HG02852 (cell line): ENCODE results near the gene KLF1.
"Not testable (repeated sequence)": the region's sequence is repeated elsewhere in the genome, so short reads cannot be mapped to it uniquely, and the experiment has no call there.

ENCODE experiments used
- ATAC-seq: cut with Tn5 transposase; IDR thresholded peaks from one replicate; pipeline ENCODE4 v1.9.1; 2021; ENCODE audit warnings: mild to moderate bottlenecking, moderate library complexity; ENCODE audit not compliant: unreplicated experiment

Gene KLF1

DNA sequence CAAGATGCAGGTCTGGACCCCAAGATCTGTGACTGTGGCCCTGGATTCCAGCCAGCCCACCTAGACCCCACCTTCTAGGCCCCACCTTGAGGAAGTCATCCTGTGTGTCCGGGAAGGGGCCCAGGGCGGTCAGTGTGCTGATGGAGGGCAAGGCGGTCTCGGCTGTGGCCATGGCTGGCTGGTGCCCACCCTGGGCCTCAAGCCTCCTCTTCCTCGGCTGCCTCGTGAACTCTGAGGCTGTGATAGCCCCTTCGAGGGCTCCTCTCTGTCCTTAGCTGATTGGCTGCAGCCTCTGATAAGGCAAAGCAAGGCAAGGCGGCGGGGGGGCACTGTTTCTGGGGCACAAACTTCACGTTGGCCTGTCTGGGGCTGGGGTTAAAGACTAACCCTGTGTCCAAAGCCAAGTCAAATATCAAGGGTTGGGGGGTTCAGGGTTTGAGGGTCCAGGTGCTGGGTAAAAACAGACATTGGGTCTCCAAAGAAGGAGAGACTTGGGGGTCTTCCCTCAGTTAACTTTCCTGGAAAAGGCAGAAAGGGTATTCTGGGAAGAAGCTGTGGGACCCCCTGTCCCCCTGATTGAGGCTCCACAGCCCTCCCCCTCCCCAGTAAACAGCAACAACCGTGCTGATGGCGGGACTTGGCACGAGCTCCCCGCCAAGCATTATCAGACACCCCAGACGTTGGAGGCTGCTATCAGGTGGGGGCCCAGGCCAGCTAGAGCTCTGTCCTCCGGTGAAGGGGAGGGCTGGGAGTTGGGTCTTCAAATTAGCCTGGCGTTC lies at the start of gene KLF1:
Gene KLF1, minus strand, starts transcription at position 233 of the 779 bp plus-strand sequence. Its CDS starts 61 bp downstream, at position 172.
- ATAC-seq, result no peak

DNA sequence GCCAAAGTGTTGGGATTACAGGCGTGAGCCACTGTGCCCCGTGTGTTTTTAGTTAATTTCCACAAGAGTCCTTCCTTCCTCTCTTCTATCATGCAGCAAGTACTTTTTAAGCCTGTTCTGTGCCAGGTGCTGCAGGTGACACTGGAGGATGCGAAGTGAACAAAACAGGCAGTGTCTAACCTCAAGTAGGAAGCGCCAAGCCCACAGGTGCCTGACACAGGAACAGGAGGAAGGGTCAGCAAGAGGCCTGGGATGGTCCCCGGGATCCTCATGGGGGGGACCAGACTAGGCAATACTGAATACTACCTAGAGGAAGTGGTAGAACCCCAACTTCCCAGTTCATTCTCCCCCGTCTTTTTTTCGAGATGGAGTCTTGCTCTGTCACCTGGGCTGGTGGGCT lies 49.6 kb upstream of the KLF1 start:
- no peak for ATAC-seq

DNA sequence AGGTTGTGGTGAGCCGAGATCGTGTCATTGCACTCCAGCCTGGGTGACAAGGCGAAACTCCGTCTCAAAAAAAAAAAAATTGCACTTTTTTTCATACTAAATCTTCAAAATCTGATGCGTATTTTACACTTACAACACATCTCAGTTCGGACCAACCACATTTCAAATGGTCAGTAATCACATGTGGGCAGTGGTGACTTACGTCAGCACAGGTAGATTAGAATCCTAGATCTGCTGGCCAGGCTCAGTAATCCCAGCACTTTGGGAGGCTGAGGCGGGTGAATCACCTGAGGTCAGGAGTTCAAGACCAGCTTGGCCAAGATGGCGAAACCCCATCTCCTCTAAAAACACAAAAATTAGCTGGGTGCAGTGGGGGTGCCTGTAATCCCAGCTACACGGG lies 48.1 kb upstream of the KLF1 start:
- no peak for ATAC-seq

DNA sequence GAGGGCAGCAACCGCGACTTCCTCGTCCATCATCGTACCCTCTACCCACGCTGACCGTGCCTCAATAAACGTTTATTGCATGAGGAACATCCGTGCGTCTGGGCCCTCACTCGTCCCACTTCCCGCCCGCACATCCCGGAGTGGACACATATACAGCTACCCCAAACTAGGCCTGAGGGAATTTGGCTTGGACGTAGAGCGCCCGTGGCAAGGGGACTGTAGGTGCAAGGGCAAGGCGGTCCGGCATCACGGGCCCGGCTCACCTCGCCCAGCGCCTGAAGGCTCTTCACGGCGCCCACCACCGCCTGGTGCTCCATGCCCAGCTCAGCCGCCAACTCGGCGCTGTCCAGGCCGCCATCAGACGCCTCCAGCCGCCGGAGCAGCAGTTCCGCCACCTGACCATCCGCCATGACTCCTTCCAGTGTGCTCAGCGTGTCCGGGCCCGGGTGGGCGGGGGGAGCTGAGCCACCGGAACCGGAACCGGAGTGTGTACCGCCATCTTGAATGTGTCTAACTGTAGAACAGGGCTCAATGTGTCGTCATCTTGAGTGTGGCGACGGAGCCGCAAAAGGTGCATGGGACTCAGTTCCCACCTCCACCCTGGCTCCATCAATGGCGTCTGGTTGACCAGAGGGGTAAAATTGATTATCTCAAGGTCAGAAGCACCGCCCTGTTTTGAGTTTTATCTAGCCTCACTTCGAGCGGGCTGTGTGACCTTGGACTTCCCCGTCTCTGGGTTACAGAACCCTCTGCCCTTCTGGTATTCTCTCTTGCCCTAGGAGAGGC lies 46.5 kb upstream of the KLF1 start, which contains the start of gene FARSA:
Gene FARSA, minus strand, starts transcription at position 425 of the 786 bp plus-strand sequence. Its CDS starts 15 bp downstream, at position 410.
- peak; percentile 45 for ATAC-seq

DNA sequence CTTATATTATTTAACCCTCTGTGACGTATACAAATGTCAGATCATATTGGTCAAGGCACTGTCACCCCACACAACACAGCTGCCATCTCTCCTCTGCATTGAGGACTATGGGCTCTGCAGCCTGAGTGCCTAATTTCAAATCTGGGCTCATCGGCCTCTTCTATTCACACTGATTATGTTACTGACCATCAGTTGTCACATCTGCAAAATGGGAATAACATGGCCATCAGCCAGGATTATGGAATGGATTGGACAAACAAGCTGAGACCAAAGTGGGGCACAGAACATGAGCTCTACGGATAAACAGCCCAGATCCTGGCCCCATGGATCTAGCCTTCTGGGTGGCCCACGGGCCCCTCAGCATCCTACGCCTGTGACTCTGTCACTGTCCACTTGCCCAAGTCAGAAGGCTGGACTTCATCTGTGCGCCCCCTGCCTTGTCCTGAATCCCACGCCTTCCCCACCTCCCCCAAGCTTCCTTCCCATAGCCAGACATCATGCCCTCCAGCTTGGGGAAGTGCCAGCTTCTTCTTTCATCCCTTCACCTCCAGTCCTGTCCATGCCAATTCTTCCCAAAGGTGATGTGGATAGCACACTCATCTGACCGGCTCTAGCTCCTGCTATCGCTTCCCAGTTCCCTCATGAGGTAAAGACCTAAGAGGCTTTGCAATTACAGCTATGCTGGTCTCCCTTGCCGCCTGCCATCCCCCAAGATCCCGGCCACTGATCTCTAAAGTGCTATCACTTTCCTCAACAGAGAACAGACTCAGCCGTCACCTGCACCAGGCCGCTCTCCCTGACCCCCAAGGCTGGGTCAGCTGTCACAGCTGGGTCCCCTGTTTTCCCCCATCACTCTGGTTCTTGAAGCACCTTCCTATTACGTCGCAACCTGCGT lies 45.6 kb upstream of the KLF1 start:
- ATAC-seq, result peak; percentile 19

DNA sequence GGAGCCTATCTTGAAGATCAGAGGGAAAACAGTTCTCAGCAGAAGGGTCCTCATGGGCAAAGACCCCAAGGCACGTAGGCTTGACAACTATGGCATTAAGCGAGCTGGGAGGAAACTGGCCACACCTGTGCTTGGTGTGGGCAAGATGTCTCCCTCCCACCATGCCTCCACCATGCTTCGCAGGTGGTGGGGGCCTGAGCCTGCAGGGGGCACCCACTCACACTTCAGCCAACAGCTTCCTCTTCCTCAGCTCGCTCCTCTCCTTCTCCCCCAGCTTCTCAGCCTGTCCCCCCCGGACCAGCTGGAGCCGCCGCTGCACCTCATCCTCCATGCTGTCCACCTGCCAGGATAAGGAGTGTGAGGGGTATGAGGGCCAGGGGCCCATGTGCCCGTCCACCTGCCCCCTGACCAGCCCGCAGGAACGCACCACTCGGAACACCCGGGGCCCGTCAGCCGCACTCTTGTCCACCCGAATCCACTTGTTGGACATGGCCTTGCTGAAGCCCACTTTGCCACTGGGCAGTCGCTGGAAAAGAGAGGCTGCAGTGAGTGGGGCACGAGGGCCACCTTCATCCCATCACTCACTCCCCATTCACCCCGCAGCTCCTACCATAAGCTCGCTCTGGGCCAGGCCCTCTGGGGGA lies 43.1 kb upstream of the KLF1 start:
- no peak for ATAC-seq

DNA sequence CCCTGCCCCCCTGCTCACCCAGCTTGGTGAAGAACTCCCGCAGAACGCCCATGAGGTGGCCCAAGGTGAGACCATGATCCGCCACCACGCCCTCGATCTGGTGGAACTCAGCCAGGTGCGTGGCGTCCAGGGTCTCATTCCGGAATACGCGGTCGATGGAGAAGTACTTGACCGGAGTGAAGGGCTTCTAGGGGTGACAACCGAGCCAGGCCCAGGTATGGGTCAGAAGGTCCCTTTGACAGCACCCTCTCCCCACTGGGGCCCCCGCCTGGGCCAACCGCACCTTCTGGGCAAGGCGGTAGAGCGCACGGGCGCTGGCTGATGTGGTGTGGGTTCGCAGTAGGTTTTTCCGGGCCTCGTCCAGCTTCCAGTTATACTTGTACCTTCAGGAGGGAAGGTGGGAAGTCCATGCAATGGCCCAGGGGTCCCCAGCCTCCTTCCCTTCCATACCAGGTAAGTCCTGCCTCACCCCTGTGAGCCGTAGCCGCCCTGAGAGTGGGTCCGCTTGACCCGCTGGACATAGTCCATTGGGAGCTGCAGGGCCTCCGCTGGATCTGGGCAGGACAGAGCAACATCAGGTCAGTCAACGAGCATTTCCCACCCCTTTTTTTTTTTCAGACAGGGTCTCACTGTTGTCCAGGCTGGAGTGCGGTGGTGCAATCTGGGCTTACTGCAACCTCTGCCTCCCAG lies 37.8 kb upstream of the KLF1 start:
- no peak for ATAC-seq

DNA sequence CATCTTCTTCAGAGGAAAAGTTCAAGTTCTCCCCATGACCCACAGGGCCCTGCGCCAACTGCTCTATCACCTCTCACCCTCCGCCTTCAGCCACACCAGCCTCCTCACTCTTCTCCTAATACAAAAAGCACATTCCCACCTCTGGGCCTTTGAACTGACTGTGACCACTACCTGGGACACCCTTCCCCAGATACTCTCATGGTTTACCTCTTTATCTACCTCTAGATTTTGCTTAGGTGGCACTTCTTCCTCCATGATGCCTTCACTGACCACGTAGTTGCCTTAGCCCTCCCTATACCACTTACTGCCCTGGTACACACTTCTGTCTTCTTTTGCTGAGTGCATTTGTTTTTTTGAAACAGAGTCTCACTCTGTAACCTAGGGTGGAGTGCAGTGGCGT lies 36.0 kb upstream of the KLF1 start:
- ATAC-seq, result no peak

DNA sequence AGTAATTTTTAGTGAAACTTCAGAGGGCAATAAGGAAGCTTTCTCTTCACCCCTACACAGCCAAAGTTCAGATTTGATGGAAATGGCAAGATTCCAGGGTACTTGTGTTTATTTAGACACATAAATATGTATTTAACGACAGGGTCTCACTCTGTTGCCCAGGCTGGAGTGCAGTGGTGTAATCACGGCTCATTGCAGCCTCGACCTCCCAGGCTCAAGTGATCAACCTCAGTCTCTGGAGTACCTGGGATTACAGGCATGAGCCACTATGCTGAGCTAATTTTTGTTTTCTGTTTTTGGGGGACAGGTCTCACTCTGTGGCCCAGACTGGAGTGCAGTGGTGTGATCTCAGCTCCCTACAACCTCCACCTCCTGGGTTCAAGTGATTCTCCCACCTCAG lies 34.0 kb upstream of the KLF1 start:
- ATAC-seq, result no peak

DNA sequence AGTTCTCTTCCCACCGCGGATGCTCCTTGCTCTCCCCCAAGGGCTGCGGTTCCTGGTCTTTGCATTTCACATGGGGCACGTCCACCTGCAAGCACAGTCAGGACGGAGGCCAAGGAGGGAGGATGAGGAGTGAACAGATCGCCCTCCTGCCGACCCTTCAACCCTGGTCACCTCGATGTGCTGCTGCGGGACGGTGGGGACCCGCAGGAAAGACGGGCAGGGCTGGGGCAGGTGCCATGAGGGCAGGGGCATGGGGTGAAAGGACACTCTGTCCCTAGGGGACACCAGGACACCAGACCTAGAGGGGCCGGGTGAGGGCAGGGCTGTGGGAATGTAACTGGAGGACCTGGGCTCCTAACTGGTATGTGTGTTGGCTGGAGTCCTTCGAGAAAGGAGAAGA lies 31.3 kb upstream of the KLF1 start:
- no peak for ATAC-seq

DNA sequence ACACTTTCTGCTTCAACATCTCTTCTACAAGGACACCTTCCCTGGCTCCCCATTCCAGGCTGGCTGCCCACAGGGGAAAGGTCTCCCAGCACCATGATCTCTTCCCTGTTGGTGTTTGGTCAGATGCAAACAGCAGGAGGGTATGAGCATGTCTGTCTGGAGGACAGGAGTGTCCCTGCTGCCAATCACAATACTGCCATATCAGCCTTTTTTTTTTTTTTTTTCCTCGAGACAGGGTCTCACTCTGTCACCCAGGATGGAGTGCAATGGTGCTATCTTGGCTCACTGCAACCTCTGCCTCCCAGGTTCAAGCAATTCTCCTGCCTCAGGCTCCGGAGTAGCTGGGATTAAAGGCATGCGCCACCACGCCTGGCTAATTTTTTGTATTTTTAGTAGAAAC lies 28.9 kb upstream of the KLF1 start:
- ATAC-seq, result not testable (repeated sequence)

DNA sequence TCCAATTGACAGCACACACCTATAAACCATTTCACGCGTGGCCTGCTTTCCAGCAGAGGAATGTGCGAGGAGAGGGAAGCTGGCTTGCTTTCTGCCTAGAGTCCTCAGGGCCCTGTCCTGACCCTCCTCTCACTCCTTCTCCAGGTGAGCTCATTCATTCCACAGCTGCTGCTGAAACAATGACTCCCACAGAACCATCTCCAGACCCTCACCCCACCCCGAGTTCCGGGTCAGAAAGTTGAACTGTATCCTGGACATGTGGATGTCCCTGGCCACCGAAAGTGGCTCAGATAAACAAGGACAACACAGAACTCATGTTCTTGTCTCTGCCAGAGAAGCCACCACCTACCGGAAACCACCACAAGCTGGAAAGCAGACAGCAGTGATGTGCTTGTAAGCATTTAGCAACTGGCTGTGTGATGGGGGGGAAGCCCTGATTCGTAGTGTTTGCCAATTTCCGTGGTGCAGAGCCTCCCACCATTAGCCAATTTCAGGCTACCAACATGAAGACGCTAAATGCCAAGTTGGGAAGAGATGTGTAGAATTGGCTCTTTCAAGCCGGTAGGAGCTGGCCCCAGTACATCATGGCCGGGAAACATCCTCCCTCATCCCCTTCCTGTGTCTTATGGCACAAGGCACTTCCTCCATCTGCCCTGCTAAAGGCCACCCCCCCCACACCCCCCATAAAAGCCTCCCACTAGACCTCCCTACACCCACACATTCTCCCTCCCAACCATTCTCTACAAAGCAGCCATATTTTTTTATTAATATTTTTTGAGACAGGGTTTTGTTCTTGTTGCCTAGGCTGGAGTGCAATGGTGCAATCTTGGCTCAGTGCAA lies 27.1 kb upstream of the KLF1 start:
- no peak for ATAC-seq

DNA sequence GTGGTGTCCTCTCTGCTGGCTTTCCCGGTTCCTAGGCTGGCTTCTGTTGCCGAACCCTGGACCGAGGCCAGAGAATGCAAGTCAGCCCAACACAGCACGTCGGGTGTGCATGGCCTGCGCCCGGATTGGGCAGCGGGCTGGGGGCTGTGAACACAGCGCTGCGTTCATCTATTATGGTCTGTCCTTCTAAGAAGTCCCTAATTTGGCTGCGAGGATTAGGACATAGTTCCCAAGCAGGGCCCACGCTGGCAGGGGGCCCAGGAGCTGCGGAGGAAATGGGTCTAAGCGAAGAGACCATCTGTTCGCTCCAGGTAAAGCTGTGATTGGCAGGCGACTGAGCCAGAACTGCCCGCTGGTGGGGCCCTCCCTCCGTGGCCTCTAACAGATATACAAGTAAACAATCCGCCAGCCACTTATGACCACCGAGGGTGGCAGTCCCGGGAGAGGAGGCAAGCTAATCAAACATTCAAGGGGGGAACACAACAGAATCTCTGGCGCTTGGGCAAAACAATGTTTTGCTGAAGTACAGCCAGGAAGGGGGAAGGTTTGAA lies 26.1 kb upstream of the KLF1 start:
- no peak for ATAC-seq

DNA sequence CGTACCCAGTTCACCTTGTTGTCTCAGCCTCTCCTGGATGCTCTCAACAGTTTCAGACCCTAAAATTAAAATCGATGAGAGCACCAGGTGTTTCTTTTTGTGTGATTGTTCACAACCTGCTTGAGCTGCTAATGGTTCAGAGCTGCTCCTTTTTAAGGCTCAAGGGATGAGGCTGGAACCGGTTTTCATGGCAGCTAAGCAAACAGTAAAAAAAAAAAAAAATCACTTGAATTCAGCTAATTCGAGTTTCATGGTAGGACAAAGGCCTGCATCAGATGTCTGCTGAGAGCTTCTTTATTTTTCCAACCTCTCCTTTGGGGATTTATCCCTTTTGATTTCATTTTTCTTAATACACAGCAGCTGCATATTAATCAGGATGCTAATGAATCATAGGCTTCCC lies 25.6 kb upstream of the KLF1 start:
- ATAC-seq, result no peak

DNA sequence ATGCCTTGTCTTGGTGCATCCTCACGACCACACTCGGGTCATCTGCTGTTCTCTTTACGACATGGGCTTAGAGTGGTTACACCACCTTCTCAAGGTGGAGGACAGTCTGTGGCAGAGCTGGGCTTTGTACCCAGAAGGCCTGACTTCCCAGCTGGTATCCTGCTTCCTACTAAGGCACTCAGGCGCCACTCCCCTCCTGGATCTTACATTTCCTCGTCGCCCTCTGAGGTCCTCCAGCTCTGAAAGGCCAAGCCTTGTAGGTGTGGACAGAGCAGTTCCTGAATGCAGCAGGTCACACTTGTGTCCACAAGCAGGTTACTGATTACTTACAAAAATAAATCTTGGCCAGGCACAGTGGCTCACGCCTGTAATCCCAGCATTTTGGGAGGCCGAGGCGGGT lies 20.2 kb upstream of the KLF1 start:
- ATAC-seq, result no peak

DNA sequence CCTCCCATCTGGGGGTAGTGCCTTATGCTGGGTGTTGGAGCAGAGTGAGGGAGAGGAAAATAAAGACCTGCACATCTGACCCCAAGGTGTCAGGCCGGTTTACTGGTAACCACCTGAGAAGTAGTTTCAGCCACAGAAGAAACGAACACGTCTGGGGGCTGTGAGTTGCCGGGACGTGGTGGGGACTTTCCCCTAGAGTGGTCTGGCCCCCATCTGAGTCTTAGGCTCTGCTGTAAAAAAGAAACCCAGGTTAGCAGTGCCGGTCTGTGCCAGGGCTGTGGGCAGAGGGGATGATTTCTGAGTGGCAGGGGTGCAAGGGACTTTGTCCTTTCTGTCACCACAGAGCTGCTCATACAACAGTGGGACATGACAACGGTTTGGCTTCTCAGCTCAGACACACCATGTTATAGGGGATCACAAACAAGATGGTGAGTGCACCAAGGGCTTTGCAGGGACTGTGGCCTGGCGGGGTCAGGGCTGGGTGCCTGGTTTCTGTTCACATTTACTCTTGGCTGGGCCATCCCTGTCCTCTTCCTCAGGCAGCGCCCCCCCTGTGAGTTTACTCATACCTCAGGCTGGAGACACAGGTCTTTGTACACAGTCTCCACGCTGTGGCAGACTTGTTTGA lies 13.0 kb upstream of the KLF1 start:
- peak; percentile 71 for ATAC-seq

DNA sequence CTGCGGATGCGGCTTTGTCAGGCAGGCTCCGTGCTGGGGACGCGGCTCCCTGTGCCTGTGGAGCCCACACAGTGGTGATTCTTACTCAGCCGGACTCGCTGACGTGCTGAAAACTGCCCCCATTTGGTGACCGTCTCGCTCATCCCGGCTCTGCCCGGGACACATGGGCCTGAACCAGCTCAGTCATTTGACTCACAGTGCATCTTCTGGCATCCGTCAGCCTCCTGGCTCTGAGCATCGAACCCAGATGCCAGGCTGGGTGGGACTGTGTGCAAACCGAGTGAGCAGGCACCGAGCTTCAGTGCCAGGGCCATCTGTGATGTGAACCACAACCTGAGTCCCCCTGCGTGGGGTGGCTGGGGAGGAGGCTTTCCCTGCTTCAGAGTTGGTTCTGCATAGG lies 9.5 kb upstream of the KLF1 start:
- ATAC-seq, result no peak

DNA sequence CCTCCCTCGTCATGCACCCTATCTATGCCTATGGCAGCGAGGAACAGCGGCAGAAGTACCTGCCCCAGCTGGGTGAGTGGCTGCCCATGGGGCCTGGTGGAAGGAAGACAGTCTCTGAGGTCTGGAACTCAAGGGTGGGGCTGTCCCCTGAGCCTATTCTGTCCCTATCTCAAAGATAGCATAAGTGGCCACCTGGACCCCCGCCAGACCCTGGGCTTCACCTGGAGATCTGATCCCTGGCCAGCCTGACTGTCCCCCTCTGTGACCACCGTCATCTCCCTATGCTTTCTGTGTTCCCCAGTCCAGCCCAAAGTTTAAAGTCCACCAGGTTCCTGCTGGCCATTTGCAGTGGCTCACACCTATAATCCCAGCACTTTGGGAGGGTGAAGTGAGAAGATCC lies 6.6 kb upstream of the KLF1 start:
- ATAC-seq, result no peak
